ENCODE measurements around the gene MOGAT3.
A peak's percentile ranks its signal among the peaks of the same experiment; 100 is the strongest.

MOGAT3 gene, protein sequence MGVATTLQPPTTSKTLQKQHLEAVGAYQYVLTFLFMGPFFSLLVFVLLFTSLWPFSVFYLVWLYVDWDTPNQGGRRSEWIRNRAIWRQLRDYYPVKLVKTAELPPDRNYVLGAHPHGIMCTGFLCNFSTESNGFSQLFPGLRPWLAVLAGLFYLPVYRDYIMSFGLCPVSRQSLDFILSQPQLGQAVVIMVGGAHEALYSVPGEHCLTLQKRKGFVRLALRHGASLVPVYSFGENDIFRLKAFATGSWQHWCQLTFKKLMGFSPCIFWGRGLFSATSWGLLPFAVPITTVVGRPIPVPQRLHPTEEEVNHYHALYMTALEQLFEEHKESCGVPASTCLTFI

DNA sequence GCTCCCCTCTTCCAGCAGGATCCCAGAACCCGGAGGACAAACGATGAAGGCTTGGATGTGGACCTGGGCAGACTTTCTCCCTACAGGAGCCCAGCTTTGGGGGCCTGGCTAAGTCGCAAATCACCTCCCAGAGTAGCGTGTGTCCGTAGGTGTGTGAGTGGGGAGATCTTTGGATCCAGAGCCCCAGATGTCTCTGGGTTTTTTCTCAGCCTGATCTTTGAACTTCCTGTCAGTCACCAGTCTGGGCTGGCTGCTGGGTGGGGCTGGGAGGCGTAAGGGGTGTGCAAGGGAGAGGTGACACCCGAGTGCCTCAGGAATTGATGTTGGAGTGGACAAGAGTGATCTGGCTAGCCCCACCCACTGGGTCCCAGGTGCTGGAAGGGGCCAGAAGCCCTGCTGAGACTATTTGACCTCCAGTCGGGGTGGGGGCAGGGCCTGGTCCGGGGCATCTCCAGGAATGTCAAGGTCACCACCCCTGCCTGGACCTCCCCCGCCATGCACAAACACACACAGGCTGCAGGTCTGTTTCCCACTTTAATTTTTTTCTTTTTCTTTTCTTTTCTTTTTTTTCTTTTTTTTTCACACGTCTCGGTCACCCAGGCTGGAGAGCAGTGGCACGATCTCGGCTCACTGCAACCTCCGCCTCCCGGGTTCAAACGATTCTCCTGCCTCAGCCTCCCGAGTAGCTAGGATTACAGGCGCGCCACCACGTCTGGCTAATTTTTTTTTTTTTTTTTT, at the start of gene MOGAT3:
Gene MOGAT3, minus strand, starts transcription at position 175 of the 738 bp plus-strand sequence. CDS start 182 bp downstream, outside the sequence.
- peaks cover 10% of the 10 kb centered on the region for H3K4me1 ChIP-seq (ENCODE audit: control insufficient read depth, insufficient read depth, low read length)
- H3K36me3 ChIP-seq (ENCODE audit: control insufficient read depth, insufficient read depth, low read length) = no peaks in the 10 kb centered on the region
- H3K9ac ChIP-seq (ENCODE audit: low read depth, low read length) = no peak within 1 kb of the TSS
- H3K4me3 ChIP-seq (ENCODE audit: low read depth, low read length) = peak within 1 kb of the TSS; percentile 58
- H3K27ac ChIP-seq (ENCODE audit: low read depth, low read length) = peak within 1 kb of the TSS; percentile 51
- no peaks in the 10 kb centered on the region for H3K9me3 ChIP-seq (ENCODE audit: control insufficient read depth, insufficient read depth, low read length)
- peaks cover 18% of the 10 kb centered on the region for H3K27me3 ChIP-seq (ENCODE audit: control insufficient read depth, insufficient read depth, low read length)

DNA sequence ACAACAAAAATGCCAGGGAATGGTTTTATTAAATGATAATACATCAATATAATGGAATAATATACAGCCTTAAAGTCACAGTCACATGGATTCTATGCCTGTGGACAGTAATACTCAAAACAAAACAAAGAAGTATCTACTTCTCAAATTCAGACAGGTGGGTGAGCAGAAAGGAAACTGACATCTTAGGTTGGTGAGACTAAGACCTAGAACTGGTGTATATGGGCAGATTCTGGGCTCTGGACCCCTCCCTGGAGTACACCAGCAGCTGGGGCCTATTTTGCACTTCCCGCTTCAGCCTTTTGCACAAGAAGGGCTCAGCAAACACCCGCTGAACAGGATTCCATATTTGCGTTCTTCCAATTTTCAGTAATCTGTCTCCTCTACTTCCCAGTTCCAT, 49.5 kb upstream of the MOGAT3 start:
- 0 out of 2 replicates have a peak, but pooled peaks cover 4% of the 10 kb centered on the region for H3K36me3 ChIP-seq (ENCODE audit: control insufficient read depth, insufficient read depth, low read length)
- no peak overlapping the region for H3K9ac ChIP-seq (ENCODE audit: low read depth, low read length)
- no peak overlapping the region for H3K4me3 ChIP-seq (ENCODE audit: low read depth, low read length)
- H3K9me3 ChIP-seq (ENCODE audit: control insufficient read depth, insufficient read depth, low read length) = no peaks in the 10 kb centered on the region
- no peaks in the 10 kb centered on the region for H3K4me1 ChIP-seq (ENCODE audit: control insufficient read depth, insufficient read depth, low read length)
- H3K27ac ChIP-seq (ENCODE audit: low read depth, low read length) = no peak overlapping the region
- no peaks in the 10 kb centered on the region for H3K27me3 ChIP-seq (ENCODE audit: control insufficient read depth, insufficient read depth, low read length)

DNA sequence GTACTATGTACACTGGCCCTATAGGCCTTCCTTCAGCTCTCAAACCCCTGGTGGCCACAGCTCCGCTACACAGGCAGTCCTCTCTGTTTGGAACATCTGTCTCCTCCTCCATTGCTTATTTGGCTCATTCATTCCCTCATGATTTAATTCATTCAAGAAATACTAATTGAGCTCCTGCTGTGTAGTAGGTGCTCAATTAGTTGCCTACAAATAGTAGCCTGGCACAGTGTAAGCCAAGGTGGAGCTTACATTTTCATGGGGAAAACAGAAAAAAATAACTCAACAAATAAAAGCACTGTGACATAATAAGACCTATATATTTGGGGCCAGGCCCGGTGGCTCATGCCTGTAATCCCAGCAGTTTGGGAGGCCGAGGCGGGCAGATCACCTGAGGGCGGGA, 47.4 kb upstream of the MOGAT3 start:
- no peak overlapping the region for H3K4me3 ChIP-seq (ENCODE audit: low read depth, low read length)
- no peak overlapping the region for H3K27ac ChIP-seq (ENCODE audit: low read depth, low read length)
- 0 out of 2 replicates have a peak, but pooled peaks cover 4% of the 10 kb centered on the region for H3K4me1 ChIP-seq (ENCODE audit: control insufficient read depth, insufficient read depth, low read length)
- H3K9me3 ChIP-seq (ENCODE audit: control insufficient read depth, insufficient read depth, low read length) = no peaks in the 10 kb centered on the region
- H3K36me3 ChIP-seq (ENCODE audit: control insufficient read depth, insufficient read depth, low read length) = 0 out of 2 replicates have a peak, but pooled peaks cover 4% of the 10 kb centered on the region
- no peaks in the 10 kb centered on the region for H3K27me3 ChIP-seq (ENCODE audit: control insufficient read depth, insufficient read depth, low read length)
- H3K9ac ChIP-seq (ENCODE audit: low read depth, low read length) = no peak overlapping the region

DNA sequence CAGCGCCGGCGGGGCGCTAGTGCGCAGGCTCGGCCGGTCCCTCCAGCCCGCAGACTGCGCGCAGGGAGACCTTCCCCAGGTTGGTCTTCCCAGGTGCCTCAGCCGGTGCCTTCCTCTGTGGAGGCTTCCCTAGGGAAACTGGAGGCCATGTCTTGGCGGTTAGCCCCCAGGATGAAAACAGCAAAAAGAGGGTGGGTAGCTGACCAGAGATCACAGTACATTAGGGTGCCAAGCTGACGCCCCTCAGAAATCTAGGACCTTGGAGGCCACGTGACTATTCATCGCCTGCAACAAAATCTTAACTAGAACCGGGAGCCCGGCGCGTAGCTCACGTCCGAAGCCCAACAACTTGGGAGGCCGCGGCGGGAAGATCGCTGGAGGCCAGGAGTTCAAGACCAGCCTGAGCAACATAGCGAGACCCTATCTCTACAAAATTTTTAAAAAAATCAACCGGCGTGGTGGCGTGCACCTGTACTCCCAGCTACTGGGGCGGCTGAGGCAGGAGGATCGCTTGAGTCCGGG, 44.4 kb upstream of the MOGAT3 start:
- H3K27me3 ChIP-seq (ENCODE audit: control insufficient read depth, insufficient read depth, low read length) = no peaks in the 10 kb centered on the region
- H3K9ac ChIP-seq (ENCODE audit: low read depth, low read length) = no peak overlapping the region
- H3K4me1 ChIP-seq (ENCODE audit: control insufficient read depth, insufficient read depth, low read length) = 0 out of 2 replicates have a peak, but pooled peaks cover 4% of the 10 kb centered on the region
- peaks cover 9% of the 10 kb centered on the region; the same call in 1 of the 2 replicates for H3K36me3 ChIP-seq (ENCODE audit: control insufficient read depth, insufficient read depth, low read length)
- H3K9me3 ChIP-seq (ENCODE audit: control insufficient read depth, insufficient read depth, low read length) = no peaks in the 10 kb centered on the region
- peak overlapping the region; percentile 87 for H3K4me3 ChIP-seq (ENCODE audit: low read depth, low read length)
- H3K27ac ChIP-seq (ENCODE audit: low read depth, low read length) = peak overlapping the region; percentile 89

DNA sequence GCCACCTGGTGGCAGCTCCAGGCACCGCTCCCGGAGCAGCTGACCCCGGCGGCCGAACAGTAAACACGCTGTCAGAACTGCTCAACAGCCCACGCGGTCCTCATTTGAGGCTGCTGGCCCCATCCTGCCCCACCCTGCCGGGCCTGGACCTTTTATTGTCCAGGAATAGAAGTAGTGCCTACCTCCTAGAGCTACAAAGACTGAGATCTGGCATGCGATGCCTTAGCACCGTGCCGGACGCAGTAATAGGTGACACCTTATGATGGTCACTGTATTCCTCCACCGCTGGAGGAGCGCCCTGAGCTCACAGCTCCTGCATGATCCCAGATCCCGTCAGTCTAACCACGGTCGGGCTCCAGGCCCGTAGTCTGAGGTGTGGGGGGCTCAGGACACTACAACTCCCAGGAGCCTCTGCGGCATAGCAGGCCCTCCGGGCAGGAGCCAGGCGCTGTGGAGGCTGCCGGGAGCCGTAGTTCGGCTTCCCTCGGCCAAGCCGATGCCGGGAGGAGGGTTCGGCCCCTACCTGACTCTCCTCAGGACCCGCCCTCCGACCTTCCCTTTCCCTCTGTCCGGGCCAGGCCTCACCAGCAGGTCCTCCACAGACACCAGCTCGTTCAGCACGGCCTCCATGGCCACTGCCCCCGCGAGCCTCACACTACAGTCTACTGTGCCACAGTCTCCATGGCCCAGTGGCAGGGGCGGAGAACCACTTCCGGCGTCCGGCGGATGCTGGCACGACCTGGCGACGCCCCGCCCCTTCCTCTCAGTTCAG, 43.7 kb upstream of the MOGAT3 start, which contains the start of gene FIS1:
Gene FIS1, minus strand, starts transcription at position 707 of the 772 bp plus-strand sequence. Its CDS starts 77 bp downstream, at position 630.
- peaks cover 15% of the 10 kb centered on the region for H3K36me3 ChIP-seq (ENCODE audit: control insufficient read depth, insufficient read depth, low read length)
- no peaks in the 10 kb centered on the region for H3K9me3 ChIP-seq (ENCODE audit: control insufficient read depth, insufficient read depth, low read length)
- H3K9ac ChIP-seq (ENCODE audit: low read depth, low read length) = peak within 1 kb of the TSS; percentile 63
- no peaks in the 10 kb centered on the region for H3K27me3 ChIP-seq (ENCODE audit: control insufficient read depth, insufficient read depth, low read length)
- peak within 1 kb of the TSS; percentile 89 for H3K27ac ChIP-seq (ENCODE audit: low read depth, low read length)
- 0 out of 2 replicates have a peak, but pooled peaks cover 4% of the 10 kb centered on the region for H3K4me1 ChIP-seq (ENCODE audit: control insufficient read depth, insufficient read depth, low read length)
- peak within 1 kb of the TSS; percentile 87 for H3K4me3 ChIP-seq (ENCODE audit: low read depth, low read length)

DNA sequence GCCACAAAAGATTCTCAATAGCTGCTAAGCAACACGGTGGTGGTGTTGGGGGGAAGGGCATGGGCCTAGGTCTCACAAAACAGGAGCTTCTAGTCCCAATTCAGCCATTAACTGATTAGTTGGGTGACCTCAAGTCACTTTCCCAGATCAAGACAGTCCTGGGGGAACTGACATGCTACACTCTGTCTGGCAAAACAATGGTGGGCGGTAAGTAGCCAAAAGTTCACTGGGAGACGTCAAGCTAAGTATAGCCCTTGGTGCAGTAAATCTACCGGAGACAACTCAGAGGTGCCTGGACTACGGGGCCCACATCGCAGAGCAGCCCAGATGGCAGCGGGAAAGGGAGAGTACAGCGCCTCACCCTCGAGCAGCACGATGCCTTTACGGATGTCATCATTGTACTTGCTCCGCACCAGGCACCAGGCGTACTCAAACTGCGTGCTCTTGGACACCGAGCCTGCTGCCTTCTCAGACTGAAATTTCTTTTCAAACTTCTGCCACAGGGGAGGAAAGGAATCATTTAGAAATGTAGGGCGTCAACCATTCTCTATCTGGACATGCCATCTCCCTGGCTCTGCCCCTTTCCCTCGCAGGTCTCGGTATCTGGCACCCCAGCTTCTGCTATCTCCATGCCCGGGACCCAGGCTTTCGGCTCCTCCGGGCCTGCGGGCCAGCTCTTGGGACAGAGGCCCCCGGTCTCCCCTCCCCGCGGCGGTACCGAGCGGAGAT, 43.0 kb upstream of the MOGAT3 start:
- peak overlapping the region; percentile 87 for H3K4me3 ChIP-seq (ENCODE audit: low read depth, low read length)
- no peak overlapping the region for H3K9ac ChIP-seq (ENCODE audit: low read depth, low read length)
- H3K27me3 ChIP-seq (ENCODE audit: control insufficient read depth, insufficient read depth, low read length) = no peaks in the 10 kb centered on the region
- H3K36me3 ChIP-seq (ENCODE audit: control insufficient read depth, insufficient read depth, low read length) = peaks cover 16% of the 10 kb centered on the region
- H3K4me1 ChIP-seq (ENCODE audit: control insufficient read depth, insufficient read depth, low read length) = peaks cover 5% of the 10 kb centered on the region; the same call in 1 of the 2 replicates
- H3K27ac ChIP-seq (ENCODE audit: low read depth, low read length) = peak overlapping the region; percentile 89
- H3K9me3 ChIP-seq (ENCODE audit: control insufficient read depth, insufficient read depth, low read length) = no peaks in the 10 kb centered on the region

DNA sequence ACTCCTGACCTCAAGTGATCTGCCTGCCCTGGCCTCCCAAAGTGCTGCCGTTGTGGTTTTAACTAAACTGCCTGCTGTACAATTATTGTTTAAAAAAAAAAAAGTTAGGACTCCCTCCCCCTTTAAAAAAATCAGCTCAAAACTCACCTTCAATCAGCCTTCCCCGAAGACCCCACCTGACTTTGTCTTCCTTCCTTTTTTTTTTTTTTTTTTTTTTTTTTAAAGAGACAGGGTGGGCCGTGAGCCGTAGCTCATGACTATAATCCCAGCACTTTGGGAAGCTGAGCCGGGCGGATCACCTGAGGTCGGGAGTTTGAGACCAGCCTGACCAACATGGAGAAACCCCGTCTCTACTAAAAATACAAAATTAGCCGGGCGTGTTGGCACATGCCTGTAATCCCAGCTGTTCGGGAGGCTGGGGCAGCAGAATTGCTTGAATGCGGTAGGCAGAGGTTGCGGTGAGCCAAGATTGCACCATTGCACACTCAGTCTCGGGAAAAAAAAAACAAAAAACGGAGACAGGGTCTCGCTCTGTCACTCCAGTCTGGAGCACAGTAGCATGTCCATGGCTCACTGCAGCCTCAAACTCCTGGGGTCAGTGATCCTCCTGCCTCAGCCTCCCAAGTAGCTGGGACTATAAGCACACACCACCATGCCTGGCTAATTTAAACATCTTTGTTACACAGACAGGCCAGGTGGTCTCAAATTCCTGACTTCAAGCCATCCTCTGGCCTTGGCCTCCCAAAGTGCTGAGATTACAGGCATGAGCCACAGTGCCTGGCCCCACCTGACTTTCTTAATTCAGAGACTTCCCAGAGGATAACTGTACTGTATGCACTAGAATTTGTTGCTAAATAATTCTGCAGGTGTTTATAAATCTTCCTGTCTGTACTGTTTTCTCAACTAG, 40.9 kb upstream of the MOGAT3 start:
- peaks cover 18% of the 10 kb centered on the region for H3K4me1 ChIP-seq (ENCODE audit: control insufficient read depth, insufficient read depth, low read length)
- H3K4me3 ChIP-seq (ENCODE audit: low read depth, low read length) = no peak overlapping the region
- no peaks in the 10 kb centered on the region for H3K27me3 ChIP-seq (ENCODE audit: control insufficient read depth, insufficient read depth, low read length)
- peaks cover 22% of the 10 kb centered on the region for H3K36me3 ChIP-seq (ENCODE audit: control insufficient read depth, insufficient read depth, low read length)
- H3K9ac ChIP-seq (ENCODE audit: low read depth, low read length) = no peak overlapping the region
- no peaks in the 10 kb centered on the region for H3K9me3 ChIP-seq (ENCODE audit: control insufficient read depth, insufficient read depth, low read length)
- H3K27ac ChIP-seq (ENCODE audit: low read depth, low read length) = no peak overlapping the region

DNA sequence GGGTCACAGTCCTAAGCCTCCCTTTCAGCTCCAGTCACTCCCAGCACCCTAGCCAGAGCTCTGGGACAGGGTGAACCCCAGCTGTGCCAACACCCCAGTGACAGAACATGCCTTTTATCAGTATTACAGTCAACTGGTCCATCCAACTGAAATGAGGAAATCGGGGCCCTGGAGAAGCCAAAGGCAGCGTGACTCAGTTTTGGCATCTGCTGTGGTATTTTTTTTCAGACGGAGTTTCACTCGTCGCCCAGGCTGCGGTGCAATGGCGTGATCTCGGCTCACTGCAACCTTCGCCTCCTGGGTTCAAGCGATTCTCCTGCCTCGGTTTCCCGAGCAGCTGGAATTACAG, 40.2 kb upstream of the MOGAT3 start:
- Histone ChIP-seq H3K9me3 (ENCODE audit: control insufficient read depth, insufficient read depth, low read length) (no peaks in the 10 kb centered on the region), H3K4me3 (ENCODE audit: low read depth, low read length) (no peak overlapping the region), H3K9ac (ENCODE audit: low read depth, low read length) (no peak overlapping the region), H3K27ac (ENCODE audit: low read depth, low read length) (no peak overlapping the region), H3K27me3 (ENCODE audit: control insufficient read depth, insufficient read depth, low read length) (no peaks in the 10 kb centered on the region), H3K4me1 (ENCODE audit: control insufficient read depth, insufficient read depth, low read length) (peaks cover 18% of the 10 kb centered on the region), H3K36me3 (ENCODE audit: control insufficient read depth, insufficient read depth, low read length) (peaks cover 22% of the 10 kb centered on the region)

DNA sequence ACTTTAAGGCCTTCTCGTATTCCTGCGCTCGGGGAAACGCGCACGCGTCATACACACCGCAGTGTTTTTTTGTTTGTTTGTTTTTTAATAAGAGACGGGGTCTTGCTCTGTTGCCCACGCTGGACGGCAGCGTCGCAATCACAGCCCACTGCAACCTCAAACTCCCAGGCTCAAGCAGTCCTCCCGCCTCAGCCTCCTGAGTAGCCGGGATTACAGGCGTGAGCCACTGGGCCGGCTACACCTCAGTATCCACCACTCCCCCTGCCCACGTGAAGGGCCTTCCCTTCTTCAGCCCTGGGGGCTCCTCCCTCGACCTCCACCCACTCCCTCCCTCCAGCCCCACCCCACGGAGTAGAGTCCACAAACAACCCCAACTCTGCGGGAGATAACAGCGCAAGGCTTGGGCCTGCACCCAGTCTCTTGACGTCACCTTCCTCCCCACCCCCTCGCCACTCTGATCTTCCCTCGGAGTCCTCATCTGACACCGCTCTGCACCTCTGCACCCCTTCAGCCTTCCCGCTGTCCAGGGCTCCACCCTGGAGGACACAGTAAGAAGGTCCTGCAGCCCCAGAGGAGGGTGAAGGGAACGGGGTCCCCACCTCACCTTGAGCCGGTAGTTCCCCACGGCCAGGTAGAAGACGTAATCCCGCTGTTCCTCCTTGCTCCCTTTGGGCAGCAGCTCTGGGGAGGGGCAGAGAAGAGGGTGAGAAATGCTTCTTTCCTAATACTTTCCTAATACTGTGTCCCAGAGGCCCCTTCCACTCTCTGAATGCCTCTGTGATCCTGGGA, 39.6 kb upstream of the MOGAT3 start:
- Histone ChIP-seq H3K4me3 (ENCODE audit: low read depth, low read length) (no peak overlapping the region), H3K27me3 (ENCODE audit: control insufficient read depth, insufficient read depth, low read length) (no peaks in the 10 kb centered on the region), H3K4me1 (ENCODE audit: control insufficient read depth, insufficient read depth, low read length) (peaks cover 18% of the 10 kb centered on the region), H3K9ac (ENCODE audit: low read depth, low read length) (no peak overlapping the region), H3K36me3 (ENCODE audit: control insufficient read depth, insufficient read depth, low read length) (peaks cover 22% of the 10 kb centered on the region), H3K27ac (ENCODE audit: low read depth, low read length) (no peak overlapping the region), H3K9me3 (ENCODE audit: control insufficient read depth, insufficient read depth, low read length) (no peaks in the 10 kb centered on the region)

Measured in HUES48 (cell line).